GM06990 (cell line): Measurements from ENCODE around the gene DLX4.

Source experiments
- DNase-seq: peaks from one replicate; pipeline ENCODE4 v3.0.0-alpha.2; 2011; ENCODE audit not compliant: insufficient read length; ENCODE audit errors: extremely low read depth
- H3K27me3 ChIP-seq: replicated peaks from 2 replicates; pipeline ENCODE4 v1.6.0; 2011; ENCODE audit warnings: low read length; ENCODE audit not compliant: control insufficient read depth, insufficient read depth
- H3K36me3 ChIP-seq: 2 replicates; pipeline ENCODE4 v1.5.1; 2011; ENCODE audit warnings: low read length; ENCODE audit not compliant: control insufficient read depth, insufficient read depth
- H3K4me3 ChIP-seq: replicated peaks from 2 replicates; pipeline ENCODE4 v1.5.1; 2011; ENCODE audit warnings: low read depth, mild to moderate bottlenecking, control low read depth, low read length
- CTCF ChIP-seq: IDR thresholded peaks from 2 replicates; pipeline ENCODE4 v1.5.1; 2011; ENCODE audit warnings: low read length, control low read depth, mild to moderate bottlenecking, inconsistent platforms; ENCODE audit not compliant: insufficient read depth, poor library complexity, severe bottlenecking

DLX4 gene

GRCh38 chr17:49985310-49985990, 16.5 kb downstream of the DLX4 start:
- Histone ChIP-seq H3K4me3 (no peak overlapping the region), H3K27me3 (peaks cover 5% of the 10 kb centered on the region), H3K36me3 (no peaks in the 10 kb centered on the region)
- TF ChIP-seq CTCF = no peak
- DNase-seq = no peak

- Histone ChIP-seq H3K4me3 (no peak overlapping the region), H3K27me3 (peaks cover 5% of the 10 kb centered on the region), H3K36me3 (no peaks in the 10 kb centered on the region)
- no peak for TF ChIP-seq CTCF
- DNase-seq = no peak
Observed at GRCh38 chr17:49986396-49987289, 17.7 kb downstream of the DLX4 start.

- Histone ChIP-seq H3K36me3 (no peaks in the 10 kb centered on the region), H3K4me3 (no peak overlapping the region), H3K27me3 (peaks cover 4% of the 10 kb centered on the region)
- no peak for TF ChIP-seq CTCF
- DNase-seq = no peak
Observed at GRCh38 chr17:49987290-49987585, 18.2 kb downstream of the DLX4 start.

GRCh38 chr17:49987681-49988441, 18.9 kb downstream of the DLX4 start:
- Histone ChIP-seq H3K4me3 (no peak overlapping the region), H3K36me3 (no peaks in the 10 kb centered on the region), H3K27me3 (peaks cover 4% of the 10 kb centered on the region)
- TF ChIP-seq CTCF = no peak
- no peak for DNase-seq

- H3K4me3 ChIP-seq = no peak overlapping the region
- TF ChIP-seq CTCF = no peak
- peaks cover 8% of the 10 kb centered on the region for H3K27me3 ChIP-seq
- H3K36me3 ChIP-seq = no peaks in the 10 kb centered on the region
- DNase-seq = no peak
Observed at GRCh38 chr17:49989518-49989880, 20.5 kb downstream of the DLX4 start.
